Loucy (cell line): ENCODE measurements around the gene MYO3B.

Source experiments
- CTCF ChIP-seq: fragments of 200-600 bp; sonication (generic); conservative IDR thresholded peaks from 2 replicates; pipeline ENCODE4 v1.5.1; 2014; ENCODE audit warnings: mild to moderate bottlenecking, antibody characterized with exemption, low read length
- EZH2phosphoT487 ChIP-seq: fragments of 200-600 bp; IDR thresholded peaks from 2 replicates; pipeline ENCODE4 v1.6.1; 2018; ENCODE audit warnings: antibody characterized with exemption, mild to moderate bottlenecking, moderate library complexity, borderline replicate concordance

- TF ChIP-seq CTCF (no peak), EZH2phosphoT487 (no peak)
Observed at GRCh38 chr2:170297496-170297895, 119.5 kb downstream of the MYO3B start.
